Rectal smooth muscle tissue (tissue), 1 donor: ENCODE results near the gene LEFTY1.

Experiments
- H3K27ac ChIP-seq: one replicate; pipeline ENCODE4 v1.7.0; 2013; ENCODE audit warnings: low read depth, low read length, inconsistent platforms
- H3K27me3 ChIP-seq: one replicate; pipeline ENCODE4 v1.7.0; 2013; ENCODE audit warnings: low read length; ENCODE audit not compliant: control insufficient read depth, insufficient read depth
- H3K36me3 ChIP-seq: one replicate; pipeline ENCODE4 v1.7.0; 2013; ENCODE audit warnings: low read length; ENCODE audit not compliant: control insufficient read depth, insufficient read depth
- H3K4me1 ChIP-seq: one replicate; pipeline ENCODE4 v1.7.0; 2013; ENCODE audit warnings: low read length; ENCODE audit not compliant: control insufficient read depth, insufficient read depth
- H3K4me3 ChIP-seq: one replicate; pipeline ENCODE4 v1.7.0; 2013; ENCODE audit warnings: low read length
- H3K9ac ChIP-seq: one replicate; pipeline ENCODE4 v1.7.0; 2013; ENCODE audit warnings: low read length

The LEFTY1 gene

DNA sequence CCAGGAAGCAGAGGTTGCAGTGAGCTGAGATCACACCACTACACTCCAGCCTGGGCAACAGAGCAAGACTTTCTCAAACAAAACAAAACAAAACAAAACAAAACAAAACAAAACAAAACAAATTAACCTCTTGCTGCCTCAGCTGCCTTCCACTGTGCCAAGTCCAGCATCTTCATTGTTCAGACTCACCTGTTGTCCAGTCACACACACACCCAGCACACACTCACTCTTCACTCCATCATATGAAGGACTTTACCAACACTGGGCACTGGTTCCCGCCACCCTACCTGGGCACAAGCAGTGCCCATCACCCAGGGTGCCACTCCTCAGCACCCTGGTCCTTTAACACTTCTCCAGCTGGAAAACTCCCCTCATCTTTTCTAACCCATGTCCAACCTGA is 20.5 kb upstream of the LEFTY1 start:
- no peaks in the 10 kb centered on the region for H3K4me1 ChIP-seq
- H3K36me3 ChIP-seq, result no peaks in the 10 kb centered on the region
- no peak overlapping the region for H3K4me3 ChIP-seq
- no peak overlapping the region for H3K27ac ChIP-seq
- no peaks in the 10 kb centered on the region for H3K27me3 ChIP-seq
- no peak overlapping the region for H3K9ac ChIP-seq

DNA sequence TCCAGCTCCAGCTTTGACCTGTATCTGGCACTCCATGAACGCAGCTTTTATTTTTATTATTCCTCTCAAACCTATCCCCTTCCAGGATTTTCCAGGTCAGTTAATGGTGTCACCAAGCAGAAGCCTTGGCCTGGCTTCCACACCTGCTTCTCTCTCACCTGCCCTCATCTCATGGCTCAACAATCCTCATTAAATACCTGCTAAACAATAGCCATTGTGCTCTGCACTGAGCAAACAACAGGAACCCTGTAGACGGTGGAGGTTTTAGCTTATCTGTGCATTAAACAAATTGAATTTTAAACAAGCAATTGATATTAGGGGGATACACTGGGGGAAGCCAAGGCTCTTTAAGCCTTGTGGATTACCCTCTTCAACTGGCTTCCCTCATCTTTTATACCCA is 19.8 kb upstream of the LEFTY1 start:
- Histone ChIP-seq H3K4me3 (no peak overlapping the region), H3K27ac (no peak overlapping the region), H3K36me3 (no peaks in the 10 kb centered on the region), H3K27me3 (no peaks in the 10 kb centered on the region), H3K4me1 (no peaks in the 10 kb centered on the region), H3K9ac (no peak overlapping the region)

DNA sequence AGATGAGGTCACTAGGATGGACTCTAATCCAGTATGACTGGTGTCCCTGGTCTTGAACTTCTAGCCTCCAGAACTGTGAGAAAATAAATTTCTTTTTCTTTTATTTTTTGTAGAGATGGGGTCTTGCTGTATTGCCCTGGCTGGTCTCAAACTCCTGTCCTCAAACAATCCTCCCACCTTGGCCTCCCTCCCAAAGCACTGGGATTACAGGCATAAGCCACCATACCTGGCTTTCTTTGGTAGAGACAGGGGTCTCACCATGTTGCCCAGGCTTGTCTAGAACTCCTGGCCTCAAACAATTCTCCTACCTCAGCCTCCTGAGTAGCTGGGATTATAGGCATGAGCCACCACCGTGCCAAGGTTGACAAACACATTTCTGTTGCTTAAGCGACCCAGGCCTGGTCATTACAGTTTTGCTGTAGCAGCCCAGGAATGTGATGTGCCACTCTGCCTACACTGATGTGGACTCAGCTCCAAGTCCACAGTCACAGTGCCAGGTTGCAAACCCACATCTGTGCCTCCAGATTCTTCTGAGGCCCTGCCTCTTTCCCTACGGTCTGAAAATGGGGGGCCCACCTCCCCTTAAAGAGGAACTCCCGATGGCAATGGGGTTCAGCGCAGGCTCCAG is 19.2 kb upstream of the LEFTY1 start:
- Histone ChIP-seq H3K27me3 (no peaks in the 10 kb centered on the region), H3K4me1 (no peaks in the 10 kb centered on the region), H3K9ac (no peak overlapping the region), H3K4me3 (no peak overlapping the region), H3K36me3 (no peaks in the 10 kb centered on the region), H3K27ac (no peak overlapping the region)

DNA sequence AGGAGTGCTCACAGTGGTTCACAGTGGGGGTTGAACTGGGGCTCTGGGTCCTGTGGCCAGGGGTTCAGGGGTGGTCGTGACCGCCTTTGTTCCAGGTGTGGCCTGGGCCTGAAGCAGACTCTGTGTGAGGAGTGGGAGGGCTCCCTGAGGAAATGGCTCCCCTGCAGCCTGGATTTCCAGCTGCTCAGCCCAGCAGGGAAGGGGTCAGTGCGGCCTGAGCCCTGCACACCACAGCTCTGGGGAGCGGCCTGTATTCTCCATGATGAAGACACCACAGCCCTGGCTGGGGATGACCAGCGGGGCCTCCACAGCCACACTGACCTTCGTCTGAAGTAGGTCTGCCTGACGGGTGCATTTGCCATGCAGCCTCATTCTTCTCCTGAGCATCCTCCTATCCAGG is 18.4 kb upstream of the LEFTY1 start:
- no peaks in the 10 kb centered on the region for H3K4me1 ChIP-seq
- no peak overlapping the region for H3K4me3 ChIP-seq
- H3K27ac ChIP-seq, result no peak overlapping the region
- no peaks in the 10 kb centered on the region for H3K27me3 ChIP-seq
- H3K36me3 ChIP-seq, result no peaks in the 10 kb centered on the region
- no peak overlapping the region for H3K9ac ChIP-seq

DNA sequence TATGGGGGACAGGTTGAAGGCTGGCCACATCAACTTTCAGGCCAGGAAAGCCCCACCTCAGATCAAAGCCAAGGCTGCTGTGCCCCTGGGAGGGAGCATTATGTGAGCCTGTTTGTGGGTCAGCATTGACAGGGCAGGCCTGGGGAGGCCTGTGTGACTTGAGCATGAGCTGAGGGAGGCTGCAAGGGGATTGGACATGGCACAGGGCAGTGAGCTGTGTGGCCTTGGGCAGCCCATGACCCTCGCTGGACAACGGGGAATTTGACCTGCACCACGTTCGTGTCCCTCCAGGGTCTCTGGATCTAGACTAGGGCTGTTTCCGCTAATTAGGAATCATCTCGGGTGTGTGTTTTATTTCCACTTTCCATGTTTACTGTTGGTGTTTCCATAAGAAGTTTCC is 17.5 kb upstream of the LEFTY1 start:
- no peak overlapping the region for H3K4me3 ChIP-seq
- no peaks in the 10 kb centered on the region for H3K36me3 ChIP-seq
- no peaks in the 10 kb centered on the region for H3K27me3 ChIP-seq
- H3K4me1 ChIP-seq, result no peaks in the 10 kb centered on the region
- no peak overlapping the region for H3K9ac ChIP-seq
- H3K27ac ChIP-seq, result no peak overlapping the region

DNA sequence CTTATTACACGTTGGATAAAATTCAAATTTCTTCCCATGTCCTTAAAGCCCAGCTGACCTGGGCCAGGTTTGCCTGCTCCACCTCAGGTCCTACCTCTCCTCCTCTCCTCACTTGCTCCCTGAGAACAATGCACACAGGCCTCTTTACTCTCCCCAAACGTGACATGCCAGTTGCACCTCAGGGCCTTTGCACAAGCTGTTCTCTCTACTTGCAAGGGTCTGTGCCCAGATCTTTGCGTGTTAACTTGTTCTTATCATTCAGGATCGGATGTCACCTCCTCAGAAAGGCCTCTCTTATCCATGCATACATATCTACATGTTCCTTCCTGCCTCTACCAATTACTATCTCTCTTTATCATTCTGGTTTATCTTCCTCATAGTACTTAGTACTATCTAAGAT is 14.7 kb upstream of the LEFTY1 start:
- no peaks in the 10 kb centered on the region for H3K4me1 ChIP-seq
- H3K36me3 ChIP-seq, result no peaks in the 10 kb centered on the region
- no peaks in the 10 kb centered on the region for H3K27me3 ChIP-seq
- no peak overlapping the region for H3K9ac ChIP-seq
- H3K27ac ChIP-seq, result no peak overlapping the region
- no peak overlapping the region for H3K4me3 ChIP-seq

DNA sequence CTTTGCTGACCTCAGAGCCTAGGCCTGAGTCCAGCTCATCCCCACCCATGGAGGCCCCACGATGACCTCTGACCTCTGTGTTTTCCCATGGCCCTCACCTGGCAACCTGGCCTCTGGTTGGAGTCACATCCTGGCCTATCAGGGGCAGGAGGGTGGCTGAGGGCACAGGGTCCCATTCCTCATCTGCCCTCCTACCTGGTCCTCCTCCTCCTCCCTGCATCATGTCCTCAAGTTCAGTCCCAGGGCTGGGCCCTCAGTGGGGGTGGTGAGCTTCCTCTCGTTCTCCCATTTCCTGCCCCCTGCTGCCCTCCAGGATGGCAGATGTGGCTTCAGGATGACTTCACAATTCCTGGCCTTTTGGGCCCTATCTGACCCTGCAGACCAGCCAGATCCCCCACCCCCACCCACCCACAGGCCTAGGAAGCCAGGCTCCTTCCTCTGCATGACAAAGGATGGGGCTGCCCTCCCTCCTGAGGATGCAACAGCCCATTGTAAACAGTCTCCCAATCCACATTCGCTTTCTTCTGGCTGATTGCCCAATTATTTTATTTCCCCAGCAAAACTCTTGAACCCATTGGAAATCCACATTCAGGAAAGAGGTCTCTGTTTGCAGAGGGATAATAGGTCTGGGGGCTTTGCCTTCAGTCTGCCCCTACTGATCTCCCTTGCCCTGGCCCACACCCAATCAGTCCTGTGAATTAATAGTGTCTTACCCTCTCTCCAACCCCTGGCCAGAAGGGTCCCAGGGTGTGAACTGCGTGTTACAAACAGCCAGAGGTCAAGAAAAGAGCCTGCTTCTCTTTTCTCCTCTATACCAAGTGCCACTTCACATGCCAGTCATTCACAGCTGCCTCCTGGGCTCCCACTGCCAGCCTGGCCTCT is 10.3 kb upstream of the LEFTY1 start:
- Histone ChIP-seq H3K4me1 (no peaks in the 10 kb centered on the region), H3K36me3 (no peaks in the 10 kb centered on the region), H3K9ac (no peak overlapping the region), H3K27ac (no peak overlapping the region), H3K27me3 (no peaks in the 10 kb centered on the region), H3K4me3 (no peak overlapping the region)

DNA sequence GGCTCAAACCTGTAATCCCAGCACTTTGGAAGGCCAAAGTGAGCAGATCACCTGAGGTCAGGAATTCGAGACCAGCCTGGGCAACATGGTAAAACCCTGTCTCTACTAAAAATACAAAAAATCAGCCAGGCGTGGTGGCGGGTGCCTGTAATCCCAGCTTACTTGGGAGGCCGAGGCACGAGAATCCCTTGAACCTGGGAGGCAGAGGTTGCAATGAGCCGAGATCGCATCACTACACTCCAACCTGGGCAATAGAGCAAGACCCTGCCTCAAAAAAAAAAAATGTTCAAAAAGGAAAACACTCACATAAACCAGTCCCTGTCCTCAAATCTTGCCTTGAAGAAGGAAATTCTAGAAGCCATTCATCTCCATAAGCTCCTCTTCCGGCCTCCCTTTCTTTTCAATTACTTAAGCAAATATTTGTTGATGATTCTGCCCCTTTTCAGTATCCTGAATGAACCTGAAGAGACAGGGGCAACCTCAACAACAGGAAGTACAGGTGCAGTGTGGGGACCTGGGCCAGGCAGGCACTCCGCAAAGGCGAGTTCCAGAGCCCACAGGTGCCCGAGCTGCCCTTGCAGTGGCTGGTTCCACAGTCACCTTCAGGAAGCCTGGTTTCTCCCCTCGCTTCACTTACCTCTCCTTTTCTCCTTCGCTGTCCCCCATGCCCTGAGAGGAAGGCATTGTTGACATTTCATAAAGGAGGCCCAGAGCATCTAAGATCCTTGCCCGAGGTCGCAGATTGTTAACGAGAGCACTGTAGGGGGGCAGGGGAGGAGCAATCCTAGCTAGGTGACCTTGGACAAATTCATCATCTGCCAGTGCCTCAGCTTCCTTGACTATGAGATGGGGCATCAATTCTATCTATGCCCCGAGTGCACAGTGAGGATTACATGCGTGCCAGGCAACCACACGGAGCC is 8.9 kb upstream of the LEFTY1 start:
- H3K4me3 ChIP-seq, result no peak overlapping the region
- no peak overlapping the region for H3K27ac ChIP-seq
- no peaks in the 10 kb centered on the region for H3K36me3 ChIP-seq
- no peaks in the 10 kb centered on the region for H3K4me1 ChIP-seq
- no peaks in the 10 kb centered on the region for H3K27me3 ChIP-seq
- H3K9ac ChIP-seq, result no peak overlapping the region

DNA sequence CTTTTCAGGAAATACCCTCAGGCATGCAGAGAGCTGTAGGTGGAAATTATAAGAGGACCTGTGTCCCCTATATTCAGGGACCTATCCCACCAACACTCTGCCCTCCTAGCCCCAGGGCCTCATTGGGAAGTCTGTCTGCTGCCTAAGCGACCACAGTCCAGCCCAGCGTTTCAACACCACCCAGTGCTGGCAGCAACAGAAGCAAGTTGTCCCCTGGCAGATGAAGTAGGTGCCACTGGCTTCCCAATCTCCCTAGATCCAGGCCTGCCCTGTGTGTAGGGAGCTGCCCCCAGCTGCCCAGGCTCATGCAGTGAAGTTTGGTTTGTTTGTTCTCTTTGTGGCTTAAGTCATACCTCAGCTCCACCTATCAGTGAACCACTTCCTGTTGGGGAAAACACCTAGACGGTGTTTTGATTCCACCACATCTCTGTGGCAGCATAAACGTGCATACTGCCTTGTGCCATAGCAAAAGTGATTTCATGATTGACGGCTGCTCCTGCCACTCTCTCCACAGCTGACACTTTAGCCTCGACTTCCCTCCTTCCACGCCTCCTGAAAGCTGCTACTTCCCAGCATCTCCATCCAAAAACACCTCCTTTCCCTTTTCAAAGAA is 8.1 kb upstream of the LEFTY1 start:
- no peaks in the 10 kb centered on the region for H3K4me1 ChIP-seq
- H3K36me3 ChIP-seq, result no peaks in the 10 kb centered on the region
- H3K9ac ChIP-seq, result no peak overlapping the region
- H3K27ac ChIP-seq, result no peak overlapping the region
- no peaks in the 10 kb centered on the region for H3K27me3 ChIP-seq
- no peak overlapping the region for H3K4me3 ChIP-seq

DNA sequence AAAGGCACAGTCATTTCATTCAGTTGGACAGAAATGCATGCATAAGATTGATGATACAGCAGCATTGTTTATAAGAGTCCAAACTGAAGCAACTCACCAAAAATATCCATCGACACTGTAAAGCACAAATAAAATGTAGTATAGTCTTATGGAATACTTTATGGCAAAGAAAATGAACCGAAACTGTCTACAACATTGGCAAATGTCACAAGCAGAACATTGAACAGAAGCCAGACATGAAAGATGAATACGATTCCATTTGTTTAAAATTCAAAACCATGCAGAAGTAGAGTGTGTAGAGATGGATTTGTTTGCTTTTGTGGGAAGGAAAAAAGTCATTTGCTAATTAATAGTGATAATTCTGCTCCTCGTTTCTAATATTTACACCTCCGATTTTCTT is 7.5 kb upstream of the LEFTY1 start:
- H3K9ac ChIP-seq, result no peak overlapping the region
- H3K4me1 ChIP-seq, result no peaks in the 10 kb centered on the region
- no peak overlapping the region for H3K27ac ChIP-seq
- no peaks in the 10 kb centered on the region for H3K36me3 ChIP-seq
- no peaks in the 10 kb centered on the region for H3K27me3 ChIP-seq
- no peak overlapping the region for H3K4me3 ChIP-seq

DNA sequence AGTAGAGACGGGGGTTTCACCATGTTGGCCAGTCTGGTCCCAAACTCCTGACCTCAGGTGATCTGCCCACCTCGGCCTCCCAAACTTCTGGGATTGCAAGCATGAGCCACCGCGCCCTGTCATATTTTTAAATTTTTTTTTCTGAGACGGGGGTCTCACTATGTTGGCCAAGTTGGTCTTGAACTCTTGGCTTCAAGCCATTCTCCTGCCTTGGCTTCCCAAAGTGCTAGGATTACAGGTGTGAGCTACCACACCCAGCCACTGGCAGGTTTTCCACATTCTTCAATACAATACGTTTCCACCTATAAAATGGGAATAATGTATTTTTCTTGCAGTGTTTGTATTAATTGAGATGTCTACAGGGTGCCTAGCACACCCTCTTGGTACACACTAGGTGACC is 3.4 kb upstream of the LEFTY1 start:
- Histone ChIP-seq H3K4me1 (no peaks in the 10 kb centered on the region), H3K36me3 (no peaks in the 10 kb centered on the region), H3K27ac (no peak overlapping the region), H3K27me3 (no peaks in the 10 kb centered on the region), H3K9ac (no peak overlapping the region), H3K4me3 (no peak overlapping the region)
